Ascending aorta (tissue), 2 donors: ENCODE measurements around the gene PEDS1. TPM values are rescaled to one million over a fixed set of nuclear protein-coding genes. Genes with fewer than 3 reads are reported as not detected.

Experiments
- DNase-seq, 2 donors: peaks; one replicate each; pipeline ENCODE4 v3.0.0-alpha.2; 2019; ENCODE audit warnings: low spot score in 2 of 2
- H3K27ac ChIP-seq, 2 donors: fragments of 200-600 bp; sonication (generic); one replicate each; pipeline ENCODE4 v1.5.1; 2016 to 2017; ENCODE audit warnings: mild to moderate bottlenecking in 1 of 2
- H3K27me3 ChIP-seq: fragments of 200-600 bp; sonication (generic); one replicate; pipeline ENCODE4 v1.5.1; 2017
- H3K36me3 ChIP-seq, 2 donors: fragments of 200-600 bp; sonication (generic); one replicate each; pipeline ENCODE4 v1.5.1; 2016
- H3K4me1 ChIP-seq, 2 donors: fragments of 200-600 bp; sonication (generic); one replicate each; pipeline ENCODE4 v1.5.1; 2016 to 2017; ENCODE audit warnings: mild to moderate bottlenecking in 1 of 2
- H3K4me3 ChIP-seq, 2 donors: fragments of 200-600 bp; sonication (generic); one replicate each; pipeline ENCODE4 v1.5.1; 2016 to 2017; ENCODE audit warnings: mild to moderate bottlenecking in 1 of 2
- H3K9me3 ChIP-seq, 2 donors: fragments of 200-600 bp; sonication (generic); one replicate each; pipeline ENCODE4 v1.5.1; 2016
- CTCF ChIP-seq, 3 experiments: fragments of 200-600 bp in 2 of 3; fragments of 450-650 bp in 1 of 3; sonication (generic) in 2 of 3; IDR thresholded peaks; one replicate each; pipeline ENCODE4 v1.5.1; 2016 to 2019; ENCODE audit warnings: antibody characterized with exemption in 3 of 3, mild to moderate bottlenecking in 1 of 3, moderate library complexity in 1 of 3
- intact Hi-C: fragments of 100-400 bp; cut with DNase I; formaldehyde crosslinking; loops from one replicate; pipeline ENCODE4 v1.15.1; 2023
- total RNA-seq: library from RNA; depleted of rRNA; stranded (reverse); fragments of >200 nt; gene quantifications from one replicate; pipeline ENCODE4 v1.1.0, GENCODE V29; 2016

Gene PEDS1
- total RNA-seq, 1 donor from 2014 or later, result 23.9 TPM

DNA sequence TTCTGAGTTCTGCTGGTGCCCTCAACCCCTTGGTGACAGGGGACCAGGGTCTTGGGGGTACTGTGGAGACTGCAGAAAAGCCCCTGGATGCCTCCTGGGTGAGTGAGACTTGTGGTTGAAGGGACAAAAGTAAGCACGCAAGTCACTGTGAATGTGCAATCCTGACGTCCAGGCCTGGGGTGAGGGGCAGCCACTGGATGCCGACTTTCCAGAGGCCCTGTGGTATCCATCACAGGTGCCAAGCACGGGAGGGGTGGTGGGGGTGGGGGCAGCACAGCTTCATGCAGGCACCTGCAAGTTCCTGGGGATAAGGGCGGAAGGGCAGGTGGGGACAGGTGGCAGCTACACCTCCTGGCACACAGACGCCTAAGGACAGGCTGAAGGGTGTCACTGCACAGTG, 20.5 kb downstream of the PEDS1 start:
- H3K27ac ChIP-seq, result no peak overlapping the region
- TF ChIP-seq CTCF (IDR thresholded peaks at IDR 0.05), result no peak
- no peaks in the 10 kb centered on the region for H3K9me3 ChIP-seq
- no peaks in the 10 kb centered on the region for H3K27me3 ChIP-seq
- intact Hi-C loops, result no loop called here
- H3K4me3 ChIP-seq, result no peak overlapping the region
- DNase-seq, result no peak
- H3K36me3 ChIP-seq, result peaks cover 20 to 24% of the 10 kb centered on the region in 2 donors
- H3K4me1 ChIP-seq, result peaks cover 13 to 16% of the 10 kb centered on the region in 2 donors

DNA sequence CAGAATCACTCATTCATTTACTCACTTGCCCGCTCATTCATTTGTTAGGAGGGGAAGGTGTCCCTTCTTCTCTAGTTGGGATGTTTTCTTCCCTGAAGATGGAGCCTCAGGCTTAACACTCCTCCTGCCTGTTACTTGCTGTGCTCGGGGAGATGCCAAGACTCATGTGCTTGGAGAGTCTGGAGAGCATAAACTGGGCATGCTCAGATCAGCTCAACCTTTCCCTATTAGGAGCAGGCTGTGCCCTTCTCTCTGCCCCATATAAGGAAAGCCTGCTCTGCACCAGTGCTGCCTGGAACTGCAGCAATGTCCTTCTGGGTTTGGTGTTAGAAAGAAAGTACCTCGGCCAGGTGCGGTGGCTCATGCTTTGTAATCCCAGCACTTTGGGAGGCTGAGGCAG, 22.5 kb downstream of the PEDS1 start:
- Histone ChIP-seq H3K9me3 (no peaks in the 10 kb centered on the region), H3K4me3 (peak overlapping the region in 1 of 2 donors; percentile 34), H3K4me1 (peaks cover 13 to 16% of the 10 kb centered on the region in 2 donors), H3K27me3 (no peaks in the 10 kb centered on the region), H3K27ac (peak overlapping the region; percentile 54 to 60), H3K36me3 (peaks cover 32 to 36% of the 10 kb centered on the region in 2 donors)
- intact Hi-C loops, result loop anchor here (2.0 kb wide), 1 partner anchor 38 kb away; no protein-coding TSS in a partner anchor
- TF ChIP-seq CTCF (IDR thresholded peaks at IDR 0.05), result peak in 1 of 3 experiments; percentile 27
- DNase-seq, result peak in 1 of 2 donors; percentile 83

GRCh38 chr20:50130356-50130723, 23.2 kb downstream of the PEDS1 start:
- H3K9me3 ChIP-seq, result no peaks in the 10 kb centered on the region
- H3K27me3 ChIP-seq, result no peaks in the 10 kb centered on the region
- no peak for TF ChIP-seq CTCF (IDR thresholded peaks at IDR 0.05)
- intact Hi-C loops, result loop anchor here (2.0 kb wide), 1 partner anchor 38 kb away; no protein-coding TSS in a partner anchor
- H3K36me3 ChIP-seq, result peaks cover 36 to 40% of the 10 kb centered on the region in 2 donors
- no peak for DNase-seq
- H3K4me3 ChIP-seq, result peak overlapping the region in 1 of 2 donors; percentile 34
- H3K4me1 ChIP-seq, result peaks cover 13 to 16% of the 10 kb centered on the region in 2 donors
- H3K27ac ChIP-seq, result peak overlapping the region; percentile 54 to 60

GRCh38 chr20:50129662-50130355, 23.7 kb downstream of the PEDS1 start:
- H3K36me3 ChIP-seq, result peaks cover 39 to 42% of the 10 kb centered on the region in 2 donors
- DNase-seq, result no peak
- TF ChIP-seq CTCF (IDR thresholded peaks at IDR 0.05), result no peak
- H3K27ac ChIP-seq, result peak overlapping the region; percentile 54 to 60
- H3K9me3 ChIP-seq, result no peaks in the 10 kb centered on the region
- no peaks in the 10 kb centered on the region for H3K27me3 ChIP-seq
- H3K4me1 ChIP-seq, result peaks cover 13 to 16% of the 10 kb centered on the region in 2 donors
- H3K4me3 ChIP-seq, result peak overlapping the region in 1 of 2 donors; percentile 34
- intact Hi-C loops, result loop anchor here (2.0 kb wide), 1 partner anchor 39 kb away; no protein-coding TSS in a partner anchor

DNA sequence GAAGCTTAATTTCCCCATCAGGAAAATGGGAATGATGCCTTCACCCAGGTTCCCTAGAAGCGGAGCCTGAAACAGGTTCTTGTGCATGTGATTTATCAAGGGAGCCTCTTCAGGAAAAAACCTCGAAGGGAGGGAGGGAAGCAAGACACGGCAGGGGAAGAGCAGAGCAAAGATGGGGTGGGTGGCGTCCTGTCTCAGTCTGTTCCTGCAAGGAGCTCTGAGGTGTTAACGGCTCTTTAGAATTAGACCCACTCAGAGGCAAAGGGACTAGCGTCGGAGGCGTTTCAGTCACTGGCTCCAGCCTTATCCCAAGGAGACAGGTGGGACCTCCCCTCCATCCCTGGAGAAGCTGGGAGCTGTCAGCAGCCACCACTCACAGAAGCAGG, 25.0 kb downstream of the PEDS1 start:
- no peak overlapping the region for H3K4me3 ChIP-seq
- intact Hi-C loops, result no loop called here

More for the DNA sequence above, 25.0 kb downstream of the PEDS1 start:
- no peak for DNase-seq
- Histone ChIP-seq H3K4me1 (peaks cover 13 to 16% of the 10 kb centered on the region in 2 donors), H3K36me3 (peaks cover 43 to 55% of the 10 kb centered on the region in 2 donors), H3K27ac (no peak overlapping the region), H3K27me3 (no peaks in the 10 kb centered on the region), H3K9me3 (no peaks in the 10 kb centered on the region)
- no peak for TF ChIP-seq CTCF (IDR thresholded peaks at IDR 0.05)
